DMS114 treated with DMSO at 0.1 percent for 48 hours (cell line): ENCODE data around the gene HNRNPM.
"Not testable (repeated sequence)": the region's sequence is repeated elsewhere in the genome, so short reads cannot be mapped to it uniquely, and the experiment has no call there.

Source experiments
- DNase-seq: peaks from one replicate; lab custom pipeline; 2025; ENCODE audit not compliant: unreplicated experiment; lab: John Stamatoyannopoulos, UW

Gene HNRNPM

DNA sequence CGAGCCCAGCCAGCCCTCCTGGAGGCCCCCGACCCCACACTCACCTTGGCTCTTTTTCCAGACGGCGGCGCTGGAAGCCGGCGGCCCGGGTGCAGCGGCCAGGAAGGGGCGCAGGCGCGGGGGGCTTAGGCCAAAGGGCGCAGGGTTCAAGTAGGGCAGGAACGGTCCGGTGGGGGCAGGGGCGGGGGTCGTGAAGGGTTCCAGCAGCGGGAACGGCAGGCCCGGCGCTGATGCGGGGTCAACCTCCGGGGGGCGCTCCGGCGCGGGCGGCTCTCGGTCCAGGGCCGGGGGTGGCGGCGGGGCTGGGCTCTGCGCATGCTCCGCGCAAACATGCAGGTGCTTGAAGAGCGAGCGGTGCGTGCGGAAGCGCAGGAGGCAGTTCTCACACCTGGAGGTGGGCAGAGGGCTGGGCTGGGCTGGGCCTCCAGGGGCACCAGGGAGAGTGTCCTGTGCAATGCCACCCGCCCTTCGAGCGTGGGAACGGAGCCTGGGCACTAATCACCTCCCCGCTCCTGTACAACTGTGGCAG is 66.9 kb downstream of the HNRNPM start:
- no peak for DNase-seq

DNA sequence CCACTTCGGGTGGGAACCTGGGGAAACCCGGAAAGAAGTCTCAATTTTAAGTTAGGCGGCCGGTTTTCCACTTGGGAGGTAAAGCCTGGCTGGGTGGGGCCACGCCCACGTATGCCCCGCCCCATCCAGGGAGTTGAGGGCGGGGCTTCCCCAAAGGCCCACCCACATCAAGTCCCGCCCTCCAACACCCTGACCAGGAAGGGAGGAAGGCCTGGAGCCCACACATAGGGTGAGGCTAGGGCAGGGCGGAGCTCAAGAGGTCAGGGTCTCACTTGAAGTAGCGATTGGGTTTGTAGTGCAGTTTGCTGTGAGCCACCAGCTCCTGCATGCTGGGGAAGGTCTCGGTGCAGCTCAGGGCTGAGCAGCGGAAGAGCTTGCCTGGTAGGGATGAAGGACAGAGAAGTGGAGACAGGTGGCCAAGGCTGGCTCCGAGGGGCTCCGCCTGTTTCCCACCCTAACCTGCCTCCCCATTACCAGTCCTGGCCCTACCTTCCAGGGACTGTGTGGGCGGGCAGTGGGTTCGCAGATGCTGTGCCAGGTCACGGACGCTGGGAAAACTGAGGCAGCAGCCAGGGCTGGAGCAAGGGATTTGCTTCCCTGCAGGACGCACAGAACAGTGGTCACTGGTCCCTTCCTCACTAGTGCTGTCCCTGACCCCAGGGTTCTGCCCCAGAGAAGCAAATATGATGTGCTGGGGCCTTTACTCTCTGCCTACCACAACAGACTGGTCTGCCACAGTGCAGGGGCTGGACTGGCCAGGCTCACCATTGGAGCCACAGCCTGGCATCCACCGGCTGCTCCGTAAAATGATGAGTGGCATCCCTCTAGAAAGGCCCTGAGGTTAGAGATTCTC is 67.6 kb downstream of the HNRNPM start:
- DNase-seq = no peak

DNA sequence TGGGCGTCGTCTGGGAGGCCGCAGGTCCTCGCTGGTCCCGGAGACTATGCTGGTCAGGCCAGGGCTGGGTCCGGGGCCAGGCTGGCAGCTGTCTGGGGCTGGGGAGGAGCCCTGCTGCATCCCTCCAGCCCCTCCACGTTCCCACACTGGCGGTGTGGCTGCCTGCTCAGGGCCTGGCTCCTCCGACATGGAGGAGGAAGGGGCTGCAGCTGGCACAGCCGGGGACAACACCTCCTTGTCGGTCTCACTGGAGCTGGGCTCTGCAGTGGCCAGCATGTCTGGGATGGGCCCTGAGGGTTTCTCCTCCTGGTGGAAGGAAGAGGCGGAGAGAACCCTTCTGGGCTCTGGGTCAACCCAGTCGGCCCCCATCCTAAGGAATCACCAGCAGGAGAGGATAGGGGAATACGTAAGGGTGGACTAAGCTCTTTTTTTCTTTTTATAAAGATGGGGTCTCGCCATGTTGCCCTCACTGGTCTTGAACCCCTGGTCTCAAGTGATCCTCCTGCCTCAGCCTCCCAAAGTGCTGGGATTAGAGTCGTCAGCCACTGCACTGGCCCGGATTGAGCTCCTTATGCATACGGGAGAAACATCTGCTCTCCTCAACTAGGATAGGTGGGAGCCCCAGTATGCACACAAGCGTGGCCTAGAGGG is 68.4 kb downstream of the HNRNPM start:
- DNase-seq = no peak

DNA sequence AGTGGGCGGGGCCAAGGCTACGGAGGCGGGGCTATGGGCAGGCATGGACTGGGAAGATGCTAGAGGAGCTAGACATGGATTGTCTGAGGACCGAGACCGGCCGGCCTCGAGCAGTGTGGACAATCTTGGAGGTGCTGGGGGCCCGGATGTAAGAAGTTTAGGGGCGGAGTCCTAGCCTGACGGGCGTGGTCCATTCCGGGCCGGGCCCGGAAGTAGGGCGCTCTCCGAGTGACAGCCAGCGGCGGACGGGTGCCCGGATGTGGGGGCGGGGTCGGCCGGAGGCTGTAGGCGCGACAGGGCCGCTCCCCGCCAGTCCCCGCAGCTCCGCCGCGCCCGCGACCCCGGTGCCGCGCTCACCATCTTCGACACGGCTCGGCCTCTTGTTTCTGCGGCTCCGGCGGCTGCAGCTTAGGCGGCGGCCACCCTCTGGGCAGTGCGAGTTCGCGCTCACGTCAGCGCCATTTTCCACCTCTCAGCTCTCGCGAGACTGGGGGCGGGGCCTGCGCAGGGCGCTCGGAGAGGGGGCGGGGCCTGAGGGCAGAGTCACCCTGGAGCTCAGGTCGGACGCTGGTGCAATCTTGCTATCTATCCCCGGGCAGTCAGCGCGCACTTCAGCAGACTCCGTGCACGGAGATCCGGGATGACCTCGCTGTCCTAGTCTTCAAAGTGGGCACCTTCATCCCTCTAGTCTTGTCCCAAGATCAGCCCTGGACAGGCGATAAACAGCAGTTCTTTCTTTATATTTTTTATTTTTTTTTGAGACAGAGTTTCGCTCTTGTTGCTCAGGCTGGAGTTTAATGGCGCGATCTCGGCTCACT is 69.1 kb downstream of the HNRNPM start, which contains the start of gene ZNF414:
ZNF414 (minus strand) TSS at position 481 of the 818 bp plus-strand sequence; CDS start at position 360, 121 bp downstream.
- peak; percentile 79 for DNase-seq

DNA sequence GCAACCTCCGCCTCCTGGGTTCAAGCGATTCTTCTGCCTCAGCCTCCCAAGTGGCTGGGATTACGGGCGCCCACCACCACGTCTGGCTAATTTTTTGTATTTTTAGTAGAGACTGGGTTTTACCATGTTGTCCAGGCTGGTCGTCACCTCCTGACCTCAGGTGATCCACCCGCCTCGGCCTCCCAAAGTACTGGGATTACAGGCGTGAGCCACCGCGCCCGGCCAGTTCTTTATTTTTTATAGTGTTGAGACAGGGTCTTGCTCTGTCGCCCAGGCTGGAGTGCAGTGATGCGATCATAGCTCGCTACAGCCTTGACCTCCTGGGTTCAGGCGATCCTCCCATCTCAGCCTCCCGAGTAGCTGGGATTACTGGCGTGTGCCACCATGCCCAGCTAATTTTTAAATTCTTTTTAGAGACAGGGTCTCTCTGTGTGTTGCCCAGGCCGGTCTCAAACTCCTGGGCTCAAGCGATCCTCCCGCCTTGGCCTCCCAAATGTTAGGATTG is 69.8 kb downstream of the HNRNPM start:
- not testable (repeated sequence) for DNase-seq

DNA sequence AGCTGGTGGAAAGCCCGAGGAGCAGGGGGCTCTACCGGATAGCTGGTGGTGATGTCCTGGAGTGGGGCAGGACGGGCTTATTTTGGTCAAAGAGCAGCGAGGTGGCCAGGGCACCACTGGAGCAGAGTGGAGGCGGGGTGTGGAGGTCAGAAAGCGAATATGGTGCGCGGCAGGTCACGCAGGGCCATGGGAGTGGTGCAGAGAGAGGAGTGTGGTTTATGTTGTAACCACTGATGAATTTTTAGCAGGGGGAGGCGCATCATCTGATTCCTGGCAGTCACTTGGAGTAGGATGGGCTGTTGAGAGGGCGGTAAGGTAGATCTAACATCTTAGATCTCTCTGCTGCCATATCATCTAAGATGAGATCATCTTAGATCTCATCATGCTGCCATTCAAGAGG is 70.5 kb downstream of the HNRNPM start:
- no peak for DNase-seq

DNA sequence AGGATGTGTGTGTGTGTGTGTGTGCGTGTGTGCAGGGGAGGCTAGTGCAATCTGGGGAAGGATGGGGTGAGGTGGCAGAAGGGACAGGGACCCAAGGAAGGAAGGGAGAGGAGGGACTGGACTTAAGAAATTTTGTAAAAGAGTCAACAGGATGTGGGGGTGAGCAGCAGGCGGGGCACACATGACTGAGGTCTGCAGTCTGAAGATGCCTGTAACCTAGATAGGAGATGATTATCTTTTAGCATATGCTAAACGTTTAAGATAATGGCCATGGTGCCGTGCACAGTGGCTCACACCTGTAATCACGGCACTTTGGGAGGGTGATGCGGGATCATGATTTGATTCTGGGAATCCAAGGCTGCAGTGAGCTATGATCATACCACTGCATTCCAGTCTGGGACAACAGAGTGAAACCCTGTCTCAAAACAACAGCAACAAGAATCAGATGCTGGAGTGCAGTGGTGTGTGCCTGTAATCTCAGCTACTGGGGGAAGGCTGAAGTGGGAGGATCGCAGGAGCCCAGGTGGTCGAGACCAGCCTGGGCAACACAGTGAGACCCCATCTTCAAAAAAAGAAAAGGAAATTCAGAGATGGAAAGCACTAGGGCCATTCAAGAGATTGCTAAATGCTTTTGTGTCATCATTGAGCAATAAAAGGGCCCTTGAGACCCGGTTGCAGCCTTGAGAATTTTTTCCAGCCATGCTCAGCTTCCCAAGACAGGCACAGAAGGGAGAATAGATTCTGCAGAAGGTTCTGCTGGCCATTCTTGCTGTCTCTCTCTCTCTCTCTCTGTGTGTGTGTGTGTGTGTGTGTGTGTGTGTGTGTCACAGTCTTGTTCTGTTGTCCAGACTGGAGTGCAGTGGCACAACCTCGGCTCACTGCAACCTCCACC is 73.0 kb downstream of the HNRNPM start:
- no peak for DNase-seq

DNA sequence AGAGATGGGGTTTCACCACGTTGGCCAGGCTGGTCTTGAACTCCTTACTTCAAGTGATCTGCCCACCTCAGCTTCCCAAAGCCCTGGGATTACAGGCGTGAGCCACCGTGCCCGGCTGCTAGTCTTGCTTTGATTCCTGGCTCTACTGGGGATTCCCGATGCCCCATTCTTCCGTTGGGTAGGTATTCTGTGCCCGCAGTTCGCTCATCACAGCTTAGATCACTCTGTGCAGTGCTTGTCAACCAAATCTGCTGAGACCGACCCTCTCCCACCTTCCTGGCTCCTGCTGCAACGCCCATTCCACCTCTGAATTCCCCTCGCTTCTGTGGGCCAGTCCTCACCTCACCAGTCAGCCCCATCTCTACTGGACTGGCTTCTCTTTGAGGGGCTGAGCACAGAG is 73.8 kb downstream of the HNRNPM start:
- no peak for DNase-seq

DNA sequence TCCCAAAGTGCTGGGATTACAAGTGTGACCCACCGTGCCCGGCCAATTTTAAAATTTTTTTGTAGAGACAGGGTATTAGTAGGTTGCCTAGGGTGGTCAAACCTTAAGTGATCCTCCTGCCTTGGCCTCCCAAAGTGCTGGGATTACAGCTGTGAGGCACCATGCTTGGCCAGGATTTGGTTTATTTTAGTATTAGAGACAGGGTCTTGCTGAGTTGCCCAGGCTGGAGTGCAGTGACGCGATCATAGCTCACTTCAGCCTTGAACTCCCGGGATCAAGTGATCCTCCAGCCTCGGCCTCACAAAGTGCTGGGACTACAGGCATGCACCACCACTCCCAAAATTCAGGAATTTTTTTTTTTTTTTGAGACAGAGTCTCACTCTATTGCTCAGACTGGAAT is 74.6 kb downstream of the HNRNPM start:
- no peak for DNase-seq

DNA sequence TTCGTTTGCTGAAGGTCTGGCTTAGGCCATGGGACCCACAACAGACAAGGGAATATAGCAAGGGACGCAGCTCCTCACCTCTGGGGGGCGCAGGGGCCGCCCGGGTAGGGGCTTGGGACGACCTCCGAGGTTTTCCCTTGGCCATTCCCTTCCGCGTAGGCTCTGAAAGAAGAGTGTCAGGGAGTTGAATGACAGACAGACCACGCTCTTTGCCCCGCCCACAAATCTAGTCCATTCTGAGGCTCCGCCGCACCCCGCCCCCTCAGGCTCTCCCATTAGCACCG is 80.6 kb downstream of the HNRNPM start:
- no peak for DNase-seq

DNA sequence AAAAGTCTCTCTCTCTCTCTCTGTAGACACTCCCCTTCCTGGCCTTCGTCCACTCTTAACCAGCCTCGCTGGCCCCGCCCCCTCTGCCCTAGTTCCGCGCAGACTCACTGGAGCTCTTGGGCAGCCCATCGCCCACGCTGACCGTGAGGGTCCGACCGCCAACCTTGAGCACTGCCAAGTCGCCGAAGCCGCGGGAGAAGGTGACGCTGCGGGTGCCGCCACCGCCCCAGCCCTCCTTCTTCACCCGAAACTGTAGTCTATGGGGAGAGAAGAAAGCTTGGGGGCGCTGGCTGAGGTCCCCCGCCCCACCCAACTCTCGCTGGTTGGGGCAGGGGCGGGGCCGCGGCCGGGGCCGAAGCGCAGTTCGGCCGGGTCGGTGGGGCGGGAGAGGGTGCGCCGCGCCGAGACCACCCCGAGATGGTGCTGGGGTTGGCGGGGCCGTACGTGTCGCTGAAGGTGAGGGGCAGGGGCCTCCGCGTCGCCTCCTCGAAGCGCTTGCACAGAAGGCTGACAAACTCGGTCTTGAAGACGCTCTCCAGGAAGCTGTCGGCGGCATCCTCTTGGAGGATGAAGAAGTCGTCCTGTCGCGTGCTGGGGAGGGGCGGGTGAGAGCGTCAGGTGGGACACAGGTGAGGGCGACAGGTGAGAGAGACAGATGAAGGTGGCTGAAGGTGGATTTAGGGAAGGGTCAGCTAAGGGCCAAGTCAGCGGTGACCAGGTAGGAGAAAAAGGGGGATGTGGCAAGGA is 81.7 kb downstream of the HNRNPM start:
- DNase-seq = peak; percentile 79

DNA sequence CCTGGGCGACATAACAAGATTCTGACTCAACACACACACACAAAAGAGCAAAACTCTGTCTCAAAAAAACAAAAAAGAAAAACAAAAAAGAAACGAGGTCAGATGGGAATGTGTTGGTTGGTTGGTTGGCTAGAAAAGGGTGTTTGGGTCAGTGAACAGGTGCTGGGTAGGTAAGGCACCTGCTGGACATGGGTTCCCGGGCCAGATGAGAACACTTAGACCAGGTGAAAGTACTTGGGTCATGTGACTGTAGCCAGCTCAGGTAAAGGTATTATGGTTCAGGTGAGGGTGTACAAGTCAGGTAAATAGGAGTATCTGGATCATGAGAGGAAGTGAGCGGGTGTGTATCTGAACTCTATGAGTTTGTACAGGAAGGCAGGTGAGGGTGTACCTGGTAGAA is 83.7 kb downstream of the HNRNPM start:
- DNase-seq = no peak

DNA sequence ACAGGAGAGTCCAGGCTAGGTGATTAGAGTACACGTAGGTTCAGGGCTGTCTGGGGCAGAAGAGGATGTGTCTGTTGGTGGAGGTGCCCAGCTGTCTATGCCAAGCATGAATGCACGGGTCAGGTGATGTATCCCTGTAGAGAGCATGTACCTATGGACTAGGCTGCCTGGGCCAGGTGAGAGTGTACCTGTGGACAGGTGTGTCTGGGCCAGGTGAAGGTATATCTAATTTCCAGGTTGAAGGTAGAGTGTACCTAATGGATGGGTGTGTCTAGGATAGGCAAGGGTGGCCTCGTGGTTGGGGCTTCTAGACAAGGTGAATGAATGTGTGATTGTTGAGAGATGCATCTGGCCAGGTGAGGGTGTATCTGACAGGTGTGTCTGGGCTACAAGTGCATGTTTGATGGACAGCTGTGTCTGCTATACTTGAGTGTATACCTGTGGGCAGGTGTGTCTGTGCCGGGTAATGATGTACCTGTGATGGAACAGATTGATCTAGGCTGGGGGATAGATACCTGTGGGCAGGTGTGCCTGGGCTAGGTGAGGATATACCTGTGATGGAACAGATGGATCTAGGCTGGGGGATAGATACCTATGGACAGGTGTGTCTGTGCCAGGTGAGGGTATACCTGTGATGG is 84.7 kb downstream of the HNRNPM start:
- DNase-seq = no peak

DNA sequence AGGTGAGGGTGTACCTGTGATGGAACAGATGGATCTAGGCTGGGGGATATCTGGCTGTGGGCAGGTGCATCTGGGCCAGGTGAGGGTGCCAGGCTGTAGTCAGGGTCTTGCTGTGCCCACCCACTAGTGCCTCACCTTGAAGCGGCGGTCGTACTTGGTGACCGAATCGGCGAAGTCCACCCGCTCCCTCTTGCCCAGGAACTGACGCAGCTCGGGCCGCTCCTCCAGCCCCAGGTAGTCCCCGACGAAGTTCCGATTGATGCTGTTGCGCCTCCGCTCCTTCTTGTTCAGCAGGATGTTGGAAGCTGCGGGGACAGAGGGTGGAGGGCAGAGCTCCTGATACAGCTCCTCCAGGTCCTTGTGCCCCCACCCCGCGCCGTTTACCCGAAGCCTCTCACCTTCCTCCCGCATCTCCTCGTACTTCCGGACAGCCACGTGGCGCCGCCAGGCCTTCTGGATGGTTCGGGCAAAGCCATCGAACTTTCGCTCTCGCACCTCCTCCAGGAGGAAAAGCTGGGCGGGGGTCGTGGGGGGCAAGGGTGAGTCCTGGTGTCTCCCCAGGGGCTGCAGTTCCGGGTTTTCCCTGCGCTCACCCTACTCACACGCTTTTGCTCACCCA is 85.4 kb downstream of the HNRNPM start:
- no peak for DNase-seq

DNA sequence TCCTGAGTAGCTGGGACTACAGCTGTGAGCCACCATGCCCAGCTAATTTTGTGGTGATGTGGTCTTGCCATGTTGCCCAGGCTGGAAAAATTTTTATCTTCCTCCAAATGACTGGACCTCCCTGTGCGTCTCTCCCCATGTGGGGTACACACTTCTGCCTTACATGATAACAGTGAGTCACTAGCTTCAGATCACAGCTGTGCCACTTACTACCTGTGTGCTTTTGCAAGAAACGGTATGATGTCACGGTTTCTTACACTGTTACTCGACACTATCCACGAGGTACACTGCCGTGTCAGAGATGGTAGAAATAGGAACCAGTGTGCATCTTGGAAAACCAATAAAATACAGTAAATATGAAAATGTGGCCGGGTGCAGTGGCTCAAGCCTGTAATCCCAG is 86.7 kb downstream of the HNRNPM start:
- no peak for DNase-seq

DNA sequence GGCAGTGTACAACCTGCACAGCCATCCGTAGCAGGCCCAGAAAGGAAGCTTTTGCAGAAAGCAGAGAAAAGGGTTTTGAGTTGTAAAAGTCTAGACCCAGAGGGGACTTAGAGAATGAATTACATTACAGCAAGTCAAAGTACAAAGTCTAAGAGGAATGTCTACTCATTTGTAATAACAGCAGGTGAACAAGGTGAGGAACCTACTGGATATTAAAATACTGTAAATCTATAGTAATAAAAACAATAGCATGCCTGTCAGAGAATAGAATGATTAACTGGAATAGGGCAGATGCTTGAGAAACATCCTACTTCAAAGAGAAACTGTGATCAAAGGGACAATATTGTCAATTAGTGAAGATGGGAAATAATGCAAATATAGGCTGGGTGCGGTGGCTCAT is 87.5 kb downstream of the HNRNPM start:
- no peak for DNase-seq

DNA sequence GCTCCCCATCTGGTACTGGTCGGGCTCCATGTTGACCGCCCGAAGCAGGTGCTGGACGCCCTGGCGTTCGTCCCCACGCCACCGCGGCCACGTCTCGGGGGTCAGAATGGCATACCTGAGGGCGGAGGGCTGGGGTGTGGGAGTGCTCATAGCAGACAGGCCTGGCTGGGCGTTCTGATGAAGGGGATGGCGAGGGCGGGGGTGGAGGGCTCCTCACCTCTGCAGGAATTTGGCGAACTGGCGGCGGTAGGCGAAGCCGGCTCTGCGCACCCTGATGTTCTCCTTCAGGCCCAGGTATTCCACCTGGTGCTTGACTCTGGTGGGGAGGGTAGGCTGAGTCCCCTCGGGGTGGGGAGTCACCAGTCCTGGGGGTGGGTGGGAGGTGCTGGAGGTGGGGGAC is 91.5 kb downstream of the HNRNPM start:
- DNase-seq = no peak

DNA sequence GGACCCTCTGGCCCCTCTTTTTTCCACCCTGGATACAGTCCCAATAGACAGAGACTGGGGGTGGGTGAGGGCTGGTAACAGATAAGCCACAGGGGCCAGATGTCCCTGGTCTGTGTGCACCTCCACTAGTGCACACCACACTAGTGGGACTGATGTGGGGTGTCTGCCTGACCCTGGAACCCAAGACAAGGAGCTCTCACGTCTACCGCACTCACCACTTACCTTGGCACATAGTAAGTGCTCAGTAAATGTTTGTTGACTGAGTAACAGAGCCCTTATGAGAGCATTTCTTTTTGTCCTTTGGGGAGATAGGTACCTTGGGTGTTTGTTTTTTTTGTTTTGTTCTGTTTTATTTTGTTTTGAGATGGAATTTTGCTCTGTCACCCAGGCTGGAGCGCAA is 92.3 kb downstream of the HNRNPM start:
- no peak for DNase-seq
